AG04450 (cell line): ENCODE results near the gene YIPF2. TPM values are rescaled to one million over a fixed set of nuclear protein-coding genes. Genes with fewer than 3 reads are reported as not detected.
"Not testable (repeated sequence)": the region's sequence is repeated elsewhere in the genome, so short reads cannot be mapped to it uniquely, and the experiment has no call there.

Source experiments
- CTCF ChIA-PET: fragments of 300-600, 350-600 bp; formaldehyde crosslinking; extraction: SDS; loops from one replicate; lab custom pipeline; 2022; ENCODE audit warnings: antibody characterized with exemption, inconsistent platforms; lab: Charles Lee
- POLR2A ChIA-PET: fragments of 350-600 bp; formaldehyde crosslinking; extraction: SDS; loops from one replicate; lab custom pipeline; 2021; ENCODE audit warnings: antibody characterized with exemption, inconsistent platforms; lab: Yijun Ruan, JAX
- DNase-seq: peaks from one replicate; pipeline ENCODE4 v3.0.0-alpha.2; 2011; ENCODE audit warnings: low read depth, low spot score
- H3K27ac ChIP-seq: one replicate; pipeline ENCODE4 v1.5.1; 2012; ENCODE audit warnings: low read depth, low read length, control low read depth
- H3K27me3 ChIP-seq: one replicate; pipeline ENCODE4 v1.6.0; 2012; ENCODE audit warnings: low read length; ENCODE audit not compliant: control insufficient read depth, insufficient read depth
- H3K4me3 ChIP-seq: 2 replicates; pipeline ENCODE4 v1.5.1; 2011; ENCODE audit warnings: mild to moderate bottlenecking, low read depth, low read length, control low read depth
- H3K9me3 ChIP-seq: 2 replicates; pipeline ENCODE4 v1.5.1; 2012; ENCODE audit warnings: low read length; ENCODE audit not compliant: control insufficient read depth, insufficient read depth
- polyA plus RNA-seq: library from polyadenylated mRNA; depleted of rRNA; stranded (reverse); fragments of >200 nt; gene quantifications from 2 replicates; pipeline ENCODE4 v1.2.3, GENCODE V29; 2011
- TF ChIP-seq, protein P1 (sequence below): IDR thresholded peaks from 2 replicates; pipeline ENCODE4 v1.5.1; 2011; ENCODE audit warnings: low read depth, low read length, control low read depth, inconsistent platforms

Gene YIPF2
- polyA plus RNA-seq, 1 experiment = 35.1 TPM

DNA sequence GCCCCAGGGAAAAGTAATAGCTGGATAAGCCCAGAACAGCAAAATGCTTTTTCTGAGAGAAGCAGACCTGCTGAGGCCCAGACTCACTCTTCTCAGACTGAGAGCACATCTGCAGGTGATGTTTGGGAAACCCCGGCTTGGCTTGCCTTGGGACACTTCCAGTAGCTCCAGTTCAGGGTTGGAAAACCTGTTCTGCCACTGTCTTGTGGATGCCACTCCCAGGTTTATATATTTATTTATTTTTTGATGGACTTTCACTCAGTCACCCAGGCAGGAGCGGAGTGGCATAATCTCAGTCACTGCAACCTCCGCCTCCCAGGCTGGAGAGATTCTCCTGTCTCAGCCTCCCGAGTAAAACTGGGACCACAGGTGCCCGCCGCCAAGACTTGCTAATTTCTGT lies 24.4 kb upstream of the YIPF2 start:
- no peaks in the 10 kb centered on the region; the same call in 1 of the 2 replicates for H3K9me3 ChIP-seq
- no peak overlapping the region for H3K27ac ChIP-seq
- H3K4me3 ChIP-seq = no peak overlapping the region
- POLR2A ChIA-PET = no interaction called here
- TF ChIP-seq, protein P1, sequence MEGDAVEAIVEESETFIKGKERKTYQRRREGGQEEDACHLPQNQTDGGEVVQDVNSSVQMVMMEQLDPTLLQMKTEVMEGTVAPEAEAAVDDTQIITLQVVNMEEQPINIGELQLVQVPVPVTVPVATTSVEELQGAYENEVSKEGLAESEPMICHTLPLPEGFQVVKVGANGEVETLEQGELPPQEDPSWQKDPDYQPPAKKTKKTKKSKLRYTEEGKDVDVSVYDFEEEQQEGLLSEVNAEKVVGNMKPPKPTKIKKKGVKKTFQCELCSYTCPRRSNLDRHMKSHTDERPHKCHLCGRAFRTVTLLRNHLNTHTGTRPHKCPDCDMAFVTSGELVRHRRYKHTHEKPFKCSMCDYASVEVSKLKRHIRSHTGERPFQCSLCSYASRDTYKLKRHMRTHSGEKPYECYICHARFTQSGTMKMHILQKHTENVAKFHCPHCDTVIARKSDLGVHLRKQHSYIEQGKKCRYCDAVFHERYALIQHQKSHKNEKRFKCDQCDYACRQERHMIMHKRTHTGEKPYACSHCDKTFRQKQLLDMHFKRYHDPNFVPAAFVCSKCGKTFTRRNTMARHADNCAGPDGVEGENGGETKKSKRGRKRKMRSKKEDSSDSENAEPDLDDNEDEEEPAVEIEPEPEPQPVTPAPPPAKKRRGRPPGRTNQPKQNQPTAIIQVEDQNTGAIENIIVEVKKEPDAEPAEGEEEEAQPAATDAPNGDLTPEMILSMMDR = no peak
- no peak for DNase-seq
- CTCF ChIA-PET = interaction anchor here (1.3 to 2.9 kb wide), 2 partner anchors 11 to 17 kb away, joined by 6 to 22 read pairs; no protein-coding TSS in a partner anchor
- no peaks in the 10 kb centered on the region for H3K27me3 ChIP-seq

DNA sequence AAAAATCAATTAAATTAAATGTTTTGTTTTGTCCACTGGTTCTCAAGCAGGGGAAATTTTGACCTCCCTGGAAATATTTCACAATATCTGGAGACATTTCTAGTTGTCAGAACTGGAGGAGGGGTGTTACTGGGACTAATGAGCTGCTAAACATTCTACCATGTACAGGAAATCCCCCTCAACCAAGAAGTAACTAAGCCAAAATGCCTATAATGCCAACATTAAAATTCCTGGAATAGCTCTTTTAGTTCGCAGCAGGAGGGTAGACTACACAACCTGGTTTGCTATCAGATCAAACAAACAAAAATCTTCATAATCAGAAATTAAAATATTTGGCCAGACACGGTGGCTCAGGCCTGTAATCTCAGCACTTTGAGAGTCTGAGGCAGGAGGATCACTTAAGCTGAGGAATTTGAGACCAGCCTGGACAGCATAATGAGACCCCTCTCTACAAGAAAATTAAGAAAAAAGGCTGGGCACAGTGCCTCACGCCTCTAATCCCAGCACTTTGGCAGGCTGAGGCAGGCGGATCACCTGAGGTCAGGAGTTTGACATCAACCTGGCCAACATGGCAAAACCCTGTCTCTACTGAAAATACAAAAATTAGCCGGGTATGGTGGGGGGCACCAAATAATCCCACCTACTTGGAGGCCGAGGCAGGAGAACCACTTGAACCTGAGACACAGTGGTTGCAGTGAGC lies 18.7 kb upstream of the YIPF2 start:
- no peak for DNase-seq
- ChIA-PET CTCF (interaction anchor here (1.0 kb wide), 1 partner anchor 10 kb away, joined by 3 read pairs; no protein-coding TSS in a partner anchor), POLR2A (no interaction called here)
- H3K9me3 ChIP-seq = no peaks in the 10 kb centered on the region
- TF ChIP-seq, protein P1 = no peak
- H3K27ac ChIP-seq = peak overlapping the region; percentile 39
- no peaks in the 10 kb centered on the region for H3K27me3 ChIP-seq
- no peak overlapping the region for H3K4me3 ChIP-seq

DNA sequence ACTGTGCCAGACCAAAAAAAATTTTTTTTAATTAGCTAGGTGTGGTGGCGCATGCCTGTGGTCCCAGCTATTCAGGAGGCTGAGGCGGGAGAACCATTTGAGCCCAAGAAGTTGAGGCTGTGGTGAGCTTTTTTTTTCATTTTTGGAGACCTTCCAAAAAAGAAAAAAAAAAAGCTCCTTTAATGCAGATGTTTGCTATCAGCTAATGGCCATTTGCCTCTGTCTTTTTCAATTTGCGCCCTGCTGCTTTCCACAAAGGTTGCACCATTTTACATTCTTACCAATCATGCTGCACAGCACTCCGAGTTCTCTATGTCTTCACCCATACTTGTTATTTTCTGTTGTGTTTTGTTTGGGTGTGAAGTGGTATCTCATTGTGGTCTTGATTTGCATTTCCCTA lies 16.8 kb upstream of the YIPF2 start:
- no peak overlapping the region for H3K4me3 ChIP-seq
- H3K27ac ChIP-seq = no peak overlapping the region
- H3K27me3 ChIP-seq = no peaks in the 10 kb centered on the region
- POLR2A ChIA-PET = interaction anchor here (0.6 kb wide), 1 partner anchor 46 kb away, joined by 3 read pairs; no protein-coding TSS in a partner anchor
- CTCF ChIA-PET = interaction anchor here (0.6 to 1.2 kb wide), 4 partner anchors 8 to 687 kb away, joined by 3 to 4 read pairs (median 4); partner anchors contain the start of gene DNM2
- DNase-seq = no peak
- no peaks in the 10 kb centered on the region for H3K9me3 ChIP-seq
- TF ChIP-seq, protein P1 = no peak

DNA sequence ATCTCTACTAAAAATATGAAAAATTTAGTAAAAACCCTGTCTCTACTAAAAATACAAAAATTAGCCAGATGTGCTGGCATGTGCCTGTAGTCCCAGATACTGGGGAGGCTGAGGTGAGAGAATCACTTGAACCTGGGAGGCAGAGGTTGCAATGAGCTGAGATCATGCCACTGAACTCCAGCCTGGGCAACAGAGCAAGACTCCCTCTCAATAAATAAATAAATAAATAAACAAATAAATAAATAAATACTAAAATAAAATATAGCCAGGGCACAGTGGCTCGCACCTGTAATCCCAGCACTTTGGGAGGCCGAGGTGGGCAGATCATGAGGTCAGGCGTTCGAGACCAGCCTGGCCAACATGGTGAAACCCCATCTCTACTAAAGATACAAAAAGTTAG lies 15.0 kb upstream of the YIPF2 start:
- CTCF ChIA-PET = interaction anchor here (0.6 kb wide), 1 partner anchor 14 kb away, joined by 4 read pairs; no protein-coding TSS in a partner anchor

DNA sequence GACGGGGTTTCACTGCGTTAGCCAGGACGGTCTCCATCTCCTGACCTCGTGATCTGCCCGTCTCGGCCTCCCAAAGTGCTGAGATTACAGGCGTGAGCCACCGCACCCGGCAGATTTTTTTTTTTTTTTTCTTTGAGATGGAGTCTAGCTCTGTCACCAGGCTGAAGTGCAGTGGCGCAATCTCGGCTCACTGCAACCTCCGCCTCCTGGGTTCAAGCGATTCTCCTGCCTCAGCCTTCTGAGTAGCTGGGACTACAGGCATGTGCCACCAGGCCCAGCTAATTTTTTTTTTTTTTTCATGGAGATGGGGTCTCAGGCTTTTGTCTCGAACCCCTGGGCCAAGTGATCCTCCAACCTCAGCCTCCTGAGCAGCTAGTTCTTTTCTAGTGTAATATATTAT lies 13.2 kb upstream of the YIPF2 start:
- not testable (repeated sequence) for H3K27me3 ChIP-seq, H3K9me3 ChIP-seq, DNase-seq, H3K4me3 ChIP-seq, H3K27ac ChIP-seq
- ChIA-PET CTCF (interaction anchor here (0.6 to 2.6 kb wide), 23 partner anchors 10 to 156 kb away, joined by 3 to 26 read pairs (median 5); partner anchors contain the start of gene SMARCA4), POLR2A (interaction anchor here (0.6 to 1.2 kb wide), 5 partner anchors 14 to 498 kb away, joined by 3 to 5 read pairs (median 4); no protein-coding TSS in a partner anchor)

More for the DNA sequence above, 15.0 kb upstream of the YIPF2 start:
- not testable (repeated sequence) for H3K27ac ChIP-seq, H3K4me3 ChIP-seq, H3K27me3 ChIP-seq, H3K9me3 ChIP-seq, DNase-seq
- POLR2A ChIA-PET = interaction anchor here (0.5 kb wide), 1 partner anchor 20 kb away, joined by 8 read pairs; no protein-coding TSS in a partner anchor
